Ammon's horn (tissue), 1 donor: ENCODE measurements around the gene FCGR3B.
"Not testable (repeated sequence)": the region's sequence is repeated elsewhere in the genome, so short reads cannot be mapped to it uniquely, and the experiment has no call there.

Experiments
- DNase-seq: peaks from one replicate; pipeline ENCODE4 v3.0.0-alpha.2; 2016; ENCODE audit warnings: low spot score

FCGR3B gene

GRCh38 chr1:161605762-161606540 lies 25.0 kb downstream of the FCGR3B start:
- not testable (repeated sequence) for DNase-seq

- DNase-seq = not testable (repeated sequence)
These were observed 26.0 kb downstream of the FCGR3B start for GRCh38 chr1:161605024-161605423.

- not testable (repeated sequence) for DNase-seq
These were observed 33.9 kb downstream of the FCGR3B start for GRCh38 chr1:161597077-161597476.

- DNase-seq = not testable (repeated sequence)
These were observed 35.4 kb downstream of the FCGR3B start for GRCh38 chr1:161595583-161595982.

- not testable (repeated sequence) for DNase-seq
These were observed 35.8 kb downstream of the FCGR3B start for GRCh38 chr1:161595173-161595572.

GRCh38 chr1:161594269-161594984 lies 36.5 kb downstream of the FCGR3B start:
- DNase-seq = not testable (repeated sequence)

- not testable (repeated sequence) for DNase-seq
These were observed 37.8 kb downstream of the FCGR3B start for GRCh38 chr1:161593092-161593755.

- not testable (repeated sequence) for DNase-seq
These were observed 38.4 kb downstream of the FCGR3B start for GRCh38 chr1:161592586-161592985.

GRCh38 chr1:161589920-161590319 lies 41.1 kb downstream of the FCGR3B start:
- not testable (repeated sequence) for DNase-seq

GRCh38 chr1:161589365-161589764 lies 41.6 kb downstream of the FCGR3B start:
- DNase-seq = not testable (repeated sequence)

- DNase-seq = not testable (repeated sequence)
These were observed 42.4 kb downstream of the FCGR3B start for GRCh38 chr1:161588596-161588995.

GRCh38 chr1:161582882-161583281 lies 48.1 kb downstream of the FCGR3B start:
- not testable (repeated sequence) for DNase-seq

GRCh38 chr1:161580879-161581537 lies 50.0 kb downstream of the FCGR3B start:
- DNase-seq = not testable (repeated sequence)

GRCh38 chr1:161579856-161580507 lies 51.0 kb downstream of the FCGR3B start:
- DNase-seq = not testable (repeated sequence)

- DNase-seq = not testable (repeated sequence)
These were observed 54.3 kb downstream of the FCGR3B start for GRCh38 chr1:161576676-161577075.
